Lower leg skin (tissue), 3 donors: ENCODE measurements around the gene CHRNA10.

Source experiments
- CTCF ChIP-seq, 3 donors: fragments of 450-650 bp; IDR thresholded peaks; one replicate each; pipeline ENCODE4 v1.5.1; 2016; ENCODE audit warnings: antibody characterized with exemption in 3 of 3, mild to moderate bottlenecking in 3 of 3, moderate library complexity in 2 of 3
- POLR2A ChIP-seq, 2 donors: fragments of 450-650 bp; IDR thresholded peaks; one replicate each; pipeline ENCODE4 v1.6.1; 2016 to 2017; ENCODE audit warnings: antibody characterized with exemption in 2 of 2, mild to moderate bottlenecking in 1 of 2, moderate library complexity in 1 of 2

- TF ChIP-seq POLR2A (IDR thresholded peaks at IDR 0.05) (no peak), CTCF (IDR thresholded peaks at IDR 0.05) (no peak)
Observed at GRCh38 chr11:3700910-3701309, 29.7 kb upstream of the CHRNA10 start.
